Stimulated activated CD4-positive, alpha-beta T cell treated with anti-CD3 and anti-CD28 coated beads, TNF-alpha, amount 100 ng/mL, for 4 hours (primary cell): ENCODE measurements around the gene BRD7.
"Not testable (repeated sequence)": the region's sequence is repeated elsewhere in the genome, so short reads cannot be mapped to it uniquely, and the experiment has no call there.

Experiments
- DNase-seq, 3 experiments: peaks; one replicate each; pipeline ENCODE4 v3.0.0-alpha.2; 2020; ENCODE audit warnings: low read depth in 3 of 3

The BRD7 gene

GRCh38 chr16:50359626-50360025, 9.2 kb downstream of the BRD7 start:
- DNase-seq = no peak

GRCh38 chr16:50354629-50355456, 13.9 kb downstream of the BRD7 start:
- no peak for DNase-seq

GRCh38 chr16:50354082-50354481, 14.7 kb downstream of the BRD7 start:
- no peak for DNase-seq

DNA sequence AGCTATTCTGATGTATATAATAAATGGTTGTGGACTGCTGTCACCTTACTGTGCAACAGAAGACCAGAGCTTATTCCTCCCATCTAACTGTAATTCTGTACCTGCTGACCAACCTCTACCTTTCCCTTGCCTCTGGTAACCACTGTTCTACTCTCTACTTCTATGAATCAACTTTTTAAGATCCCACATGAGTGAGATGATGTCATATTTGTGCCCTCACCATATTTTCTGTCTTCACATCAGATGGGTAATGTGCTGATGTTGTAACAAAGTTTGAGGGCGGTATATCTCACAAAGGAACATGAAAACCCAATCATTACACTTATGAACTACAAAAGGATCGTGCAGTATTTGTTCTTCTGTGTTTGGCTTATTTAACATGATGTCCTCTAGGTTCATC, 16.8 kb downstream of the BRD7 start:
- no peak for DNase-seq

DNA sequence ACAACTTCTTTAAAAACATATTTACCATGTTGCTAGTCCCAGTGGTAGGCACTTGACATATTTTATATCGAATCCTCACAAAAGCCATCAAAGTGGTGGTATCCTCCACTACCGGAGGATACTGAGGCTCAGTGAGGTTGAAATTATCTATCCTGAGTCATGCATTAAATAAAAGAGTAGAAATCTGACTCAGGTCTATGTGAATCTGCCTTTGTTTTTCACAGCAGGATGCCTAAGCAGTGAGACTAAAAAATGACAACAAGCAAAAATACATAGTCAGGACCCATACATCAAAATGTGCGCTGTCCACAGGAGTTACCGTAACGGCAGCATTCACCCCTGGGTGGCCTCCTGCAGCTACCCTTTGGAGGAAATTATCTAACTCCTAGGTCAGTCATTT, 17.7 kb downstream of the BRD7 start:
- no peak for DNase-seq

DNA sequence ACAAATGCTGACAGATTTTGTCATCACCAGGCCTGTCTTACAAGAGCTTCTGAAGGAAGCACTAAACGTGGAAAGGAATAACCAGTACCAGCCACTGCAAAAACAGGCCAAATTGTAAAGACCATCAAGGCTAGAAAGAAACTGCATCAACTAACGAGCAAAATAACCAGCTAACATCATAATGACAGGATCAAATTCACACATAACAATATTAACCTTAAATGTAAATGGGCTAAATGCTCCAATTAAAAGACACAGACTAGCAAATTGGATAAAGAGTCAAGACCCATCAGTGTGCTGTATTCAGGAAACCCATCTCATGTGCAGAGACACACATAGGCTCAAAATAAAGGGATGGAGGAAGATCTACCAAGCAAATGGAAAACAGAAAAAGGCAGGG, 23.6 kb downstream of the BRD7 start:
- not testable (repeated sequence) for DNase-seq

DNA sequence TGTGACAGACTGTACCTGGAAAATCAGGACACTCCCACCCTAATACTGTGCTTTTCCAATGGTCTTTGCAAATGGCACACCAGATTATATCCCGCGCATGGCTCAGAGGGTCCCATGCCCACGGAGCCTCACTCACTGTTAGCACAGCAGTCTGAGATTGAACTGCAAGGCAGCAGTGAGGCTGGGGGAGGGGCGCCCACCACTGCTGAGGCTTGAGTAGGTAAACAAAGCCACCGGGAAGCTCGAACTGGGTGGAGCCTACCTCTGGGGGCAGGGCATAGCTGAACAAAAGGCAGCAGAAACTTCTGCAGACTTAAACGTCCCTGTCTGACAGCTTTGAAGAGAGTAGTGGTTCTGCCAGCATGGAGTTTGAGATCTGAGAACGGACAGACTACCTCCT, 25.2 kb downstream of the BRD7 start:
- DNase-seq = not testable (repeated sequence)

GRCh38 chr16:50340578-50340977, 28.2 kb downstream of the BRD7 start:
- no peak for DNase-seq

DNA sequence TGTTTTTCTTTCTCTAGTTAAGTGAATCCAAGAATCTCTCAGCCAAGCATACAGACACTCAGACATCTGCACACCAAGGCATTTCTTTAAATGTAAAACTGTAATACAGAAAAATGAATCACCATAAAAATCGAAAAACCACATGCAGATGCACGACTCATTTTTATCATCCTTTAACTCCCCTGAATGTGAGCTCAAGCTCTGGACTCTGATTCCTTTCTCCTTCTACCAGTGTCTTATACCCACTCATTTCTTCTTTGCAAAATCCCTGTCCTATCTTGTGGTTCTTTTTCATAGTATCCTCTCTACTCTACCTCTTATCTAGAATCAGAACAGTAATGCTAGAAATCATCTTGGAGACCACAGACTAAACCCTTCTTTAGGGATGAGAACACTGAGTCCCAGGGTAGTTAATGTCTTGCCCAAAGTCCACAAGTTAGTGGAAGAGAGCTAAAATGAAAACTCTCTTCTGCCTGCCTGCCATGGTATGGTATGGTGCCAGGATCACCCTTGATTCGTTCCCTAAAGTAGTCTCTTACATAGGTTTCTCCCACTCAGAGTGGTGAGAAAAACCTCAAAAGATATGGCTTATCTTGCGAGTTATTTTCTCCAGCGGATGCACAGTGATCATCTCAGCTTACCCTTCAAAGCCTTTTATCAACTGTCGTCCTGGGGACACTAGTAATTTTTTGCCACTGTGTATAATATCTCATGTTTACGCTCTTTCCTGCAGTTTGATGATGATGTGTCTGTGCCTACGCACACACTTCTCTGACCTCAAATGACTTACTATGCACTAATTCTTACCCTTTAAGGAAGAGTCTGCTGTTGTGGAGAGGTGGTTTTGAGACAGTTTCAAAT, 30.2 kb downstream of the BRD7 start:
- DNase-seq = no peak

DNA sequence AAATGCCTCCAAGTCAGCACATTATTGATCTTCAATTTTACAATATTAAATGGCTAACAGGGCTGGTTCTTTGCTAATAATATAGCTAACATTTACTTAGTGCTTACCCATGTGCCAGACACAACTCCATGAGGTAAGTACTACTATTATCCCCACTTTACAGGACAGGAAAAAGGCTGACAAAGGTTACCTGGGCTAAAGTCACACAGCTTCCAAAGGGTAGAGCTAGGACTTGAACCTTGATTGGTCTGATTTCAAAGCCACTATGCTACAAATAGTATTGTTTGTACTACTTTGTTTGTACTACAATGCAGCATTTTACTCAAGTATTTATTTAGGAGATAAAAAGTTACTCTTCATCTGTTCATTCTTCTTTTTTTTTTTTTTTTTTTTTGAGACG, 31.9 kb downstream of the BRD7 start:
- no peak for DNase-seq

- DNase-seq = no peak
Observed at GRCh38 chr16:50335196-50335958, 33.4 kb downstream of the BRD7 start.

DNA sequence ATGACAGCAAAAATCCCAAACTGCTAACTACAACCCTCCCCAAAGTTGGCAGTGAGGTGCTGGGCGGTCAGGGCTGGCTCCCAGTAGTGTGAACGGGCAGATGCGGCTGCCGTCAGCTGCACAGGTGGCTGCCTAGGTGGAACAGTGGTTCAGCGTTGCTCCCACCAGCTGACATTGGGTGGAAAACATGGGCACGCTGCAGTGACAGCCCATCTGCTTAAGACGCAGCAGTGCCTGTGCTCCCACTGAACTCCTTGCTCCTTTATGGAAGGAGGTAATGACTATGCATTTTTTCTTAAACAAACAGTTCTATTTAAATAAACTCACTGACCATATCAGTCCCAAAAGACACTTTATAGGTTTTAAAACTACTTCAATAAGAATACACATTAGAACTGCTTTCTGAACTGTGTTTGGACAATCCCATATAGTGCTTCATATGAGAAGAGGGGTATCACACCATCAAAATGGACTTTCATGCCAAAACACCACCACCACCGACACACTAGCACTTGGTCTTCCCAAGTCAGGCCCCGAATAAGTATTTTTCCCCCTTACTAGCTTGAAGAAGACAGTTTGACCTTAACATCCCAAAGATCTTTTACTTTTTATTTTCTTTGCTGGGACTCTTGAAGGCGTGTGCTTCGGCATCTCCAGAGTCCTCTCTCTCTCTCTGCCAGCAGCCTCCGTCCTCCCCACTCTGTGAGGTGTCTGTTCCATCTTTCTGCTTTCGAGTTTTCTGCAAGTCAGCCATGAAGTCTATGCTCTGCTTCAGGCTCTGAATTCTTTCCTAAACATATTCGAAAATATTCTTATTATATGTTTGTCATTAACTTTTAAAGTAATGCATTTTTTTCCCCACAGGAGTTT, 34.4 kb downstream of the BRD7 start:
- no peak for DNase-seq

GRCh38 chr16:50332599-50332998, 36.2 kb downstream of the BRD7 start:
- no peak for DNase-seq

DNA sequence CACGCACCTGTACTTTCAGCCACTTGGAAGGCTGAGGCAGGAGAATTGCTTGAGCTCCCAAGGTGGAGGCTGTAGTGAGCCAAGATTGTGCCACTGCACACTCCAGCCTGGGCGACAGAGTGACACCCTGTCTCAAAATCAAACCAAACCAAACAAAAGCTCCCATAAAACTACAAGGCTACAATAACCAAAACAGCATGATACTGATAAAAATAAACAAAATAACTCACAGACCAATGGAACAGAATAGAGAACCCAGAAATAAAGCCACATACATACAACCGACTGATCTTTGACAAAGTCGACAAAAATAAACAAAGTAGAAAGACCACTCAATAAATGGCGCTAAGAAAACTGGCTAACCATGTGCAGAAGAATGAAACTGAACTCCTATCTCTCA, 37.2 kb downstream of the BRD7 start:
- no peak for DNase-seq

GRCh38 chr16:50329446-50330189, 39.2 kb downstream of the BRD7 start:
- DNase-seq = no peak

DNA sequence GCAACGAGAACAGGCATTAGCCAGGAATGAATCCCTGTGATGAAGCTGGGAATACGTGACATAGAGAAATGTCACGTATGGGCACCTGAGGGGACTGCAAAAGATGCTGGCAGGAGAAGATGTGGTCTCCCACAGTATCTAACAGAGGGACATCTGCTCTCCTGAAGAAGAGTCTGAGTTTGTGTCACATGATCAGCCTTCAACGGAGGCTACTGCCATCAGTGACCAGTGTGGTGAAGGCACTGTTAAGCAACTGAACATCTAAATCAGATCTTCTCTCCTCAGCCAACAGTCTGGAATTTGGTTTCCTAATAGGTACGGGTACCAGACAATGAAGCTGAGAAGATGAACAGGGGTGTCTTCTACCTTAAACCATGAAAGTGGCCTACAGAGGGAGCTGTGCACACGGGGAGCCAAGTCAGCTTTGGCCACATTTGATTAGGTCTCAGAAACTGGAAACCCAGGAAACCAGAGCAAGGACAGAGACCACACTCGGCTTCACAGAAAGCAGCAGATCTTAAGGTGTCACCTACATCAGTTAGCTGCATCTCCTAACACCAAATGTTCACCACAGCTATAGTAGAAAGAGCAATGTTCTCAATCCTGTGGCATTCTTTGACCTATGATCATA, 41.8 kb downstream of the BRD7 start:
- peak in 2 of 3 experiments; percentile 24 to 34 for DNase-seq

DNA sequence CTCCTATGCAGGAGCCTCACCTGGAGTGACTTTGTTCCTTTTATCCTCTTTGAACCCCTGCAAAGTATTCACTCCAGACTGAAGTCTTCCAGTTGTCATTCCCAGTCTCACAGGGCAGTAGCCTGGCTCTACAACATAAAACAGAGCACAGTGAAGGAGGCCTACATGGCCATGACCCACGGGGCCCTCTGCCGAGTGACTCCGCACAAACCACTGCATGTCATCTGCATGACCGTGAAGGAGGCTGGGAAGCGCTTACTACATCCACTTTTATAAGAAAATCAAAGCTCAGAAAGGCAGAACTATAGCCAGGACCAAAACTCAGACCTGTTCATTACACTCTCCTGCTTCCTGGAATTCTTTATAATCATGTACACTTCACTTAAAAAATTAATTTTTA, 42.5 kb downstream of the BRD7 start:
- DNase-seq = no peak

DNA sequence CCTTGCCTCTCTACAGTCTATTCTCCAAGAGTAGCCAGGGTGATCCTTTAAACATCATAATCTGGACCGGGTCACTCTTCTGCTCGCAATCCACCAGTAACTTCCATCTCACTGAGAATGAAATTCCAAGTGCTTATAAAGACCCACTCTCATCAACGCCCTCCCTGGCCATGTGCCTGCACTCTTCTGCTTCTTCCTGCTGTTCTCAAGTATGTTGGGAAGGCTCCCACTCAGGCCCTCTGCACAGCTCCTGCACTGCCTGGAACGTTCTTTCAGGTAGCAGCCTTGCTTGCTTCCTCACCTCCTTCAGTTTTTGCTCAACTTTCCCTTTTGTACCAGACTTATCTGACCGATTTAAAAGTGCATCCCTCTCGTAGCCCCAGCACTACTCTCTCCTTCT, 44.4 kb downstream of the BRD7 start:
- no peak for DNase-seq

DNA sequence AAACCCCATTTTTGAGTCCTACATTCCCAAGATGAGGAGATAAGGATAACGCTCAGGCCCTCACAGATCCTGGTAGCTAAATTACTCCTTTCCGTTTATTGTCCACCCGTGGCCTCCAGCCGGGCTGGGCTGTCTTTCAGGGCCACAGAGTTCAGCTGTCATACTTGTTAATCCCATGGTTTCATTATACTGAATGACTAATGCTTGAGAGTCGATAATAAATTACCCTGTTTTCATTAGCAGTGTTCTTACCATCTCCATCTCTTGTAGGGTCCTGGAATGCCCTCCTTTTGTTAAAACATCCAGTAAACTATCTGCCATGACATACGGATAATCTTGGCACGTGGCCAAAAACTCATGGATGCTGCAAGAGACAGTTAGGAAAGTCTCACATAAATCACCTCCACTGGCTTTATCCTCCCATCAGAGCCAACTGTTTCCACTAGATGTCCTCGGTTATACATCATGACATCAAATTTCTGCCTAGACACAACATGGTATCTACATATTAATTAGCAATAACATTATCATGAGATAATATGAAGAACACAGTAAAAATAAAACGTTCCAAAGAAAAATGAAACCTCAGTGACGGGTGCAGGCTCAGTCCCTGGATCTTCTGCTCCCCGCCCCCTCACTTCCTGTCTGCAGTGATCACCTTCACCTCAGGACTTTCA, 45.3 kb downstream of the BRD7 start:
- no peak for DNase-seq
